Effector memory CD8-positive, alpha-beta T cell (primary cell): Measurements from ENCODE around the gene CREB3.
A peak's percentile ranks its signal among the peaks of the same experiment; 100 is the strongest.

Experiments used
- ATAC-seq: fragments of 150-1000 bp; cut with Tn5 transposase; replicated peaks from 2 replicates; pipeline ENCODE4 v1.10.0; 2021; ENCODE audit warnings: mild to moderate bottlenecking, moderate library complexity
- DNase-seq, 3 experiments: peaks; one replicate each; pipeline ENCODE4 v3.0.0; 2021
- H3K27ac Mint-ChIP-seq, 2 donors: one replicate each; pipeline ENCODE4 v1.8.0; 2022; ENCODE audit warnings: mild to moderate bottlenecking in 2 of 2, mixed read lengths in 2 of 2, moderate library complexity in 2 of 2
- H3K27me3 Mint-ChIP-seq, 2 donors: one replicate each; pipeline ENCODE4 v1.8.0; 2022; ENCODE audit warnings: mixed read lengths in 2 of 2
- H3K36me3 Mint-ChIP-seq: one replicate; pipeline ENCODE4 v1.8.0; 2022; ENCODE audit warnings: mild to moderate bottlenecking, moderate library complexity, mixed read lengths; ENCODE audit not compliant: insufficient read depth
- H3K4me1 Mint-ChIP-seq, 2 donors: one replicate each; pipeline ENCODE4 v1.8.0; 2022; ENCODE audit warnings: low read depth in 2 of 2, mixed read lengths in 2 of 2
- H3K4me3 Mint-ChIP-seq, 2 donors: one replicate each; pipeline ENCODE4 v1.8.0; 2022; ENCODE audit warnings: mild to moderate bottlenecking in 2 of 2, mixed read lengths in 2 of 2, moderate library complexity in 2 of 2
- H3K9me3 Mint-ChIP-seq, 2 donors: one replicate each; pipeline ENCODE4 v1.8.0; 2022; ENCODE audit warnings: mixed read lengths in 2 of 2
- total RNA-seq, 9 experiments: gene quantifications; one replicate each; lab custom pipeline; 2026; lab: John Stamatoyannopoulos, UW

Gene CREB3, protein sequence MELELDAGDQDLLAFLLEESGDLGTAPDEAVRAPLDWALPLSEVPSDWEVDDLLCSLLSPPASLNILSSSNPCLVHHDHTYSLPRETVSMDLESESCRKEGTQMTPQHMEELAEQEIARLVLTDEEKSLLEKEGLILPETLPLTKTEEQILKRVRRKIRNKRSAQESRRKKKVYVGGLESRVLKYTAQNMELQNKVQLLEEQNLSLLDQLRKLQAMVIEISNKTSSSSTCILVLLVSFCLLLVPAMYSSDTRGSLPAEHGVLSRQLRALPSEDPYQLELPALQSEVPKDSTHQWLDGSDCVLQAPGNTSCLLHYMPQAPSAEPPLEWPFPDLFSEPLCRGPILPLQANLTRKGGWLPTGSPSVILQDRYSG
- 20.1 to 49.0 (median 31.0) reads per million in 9 experiments for total RNA-seq

DNA sequence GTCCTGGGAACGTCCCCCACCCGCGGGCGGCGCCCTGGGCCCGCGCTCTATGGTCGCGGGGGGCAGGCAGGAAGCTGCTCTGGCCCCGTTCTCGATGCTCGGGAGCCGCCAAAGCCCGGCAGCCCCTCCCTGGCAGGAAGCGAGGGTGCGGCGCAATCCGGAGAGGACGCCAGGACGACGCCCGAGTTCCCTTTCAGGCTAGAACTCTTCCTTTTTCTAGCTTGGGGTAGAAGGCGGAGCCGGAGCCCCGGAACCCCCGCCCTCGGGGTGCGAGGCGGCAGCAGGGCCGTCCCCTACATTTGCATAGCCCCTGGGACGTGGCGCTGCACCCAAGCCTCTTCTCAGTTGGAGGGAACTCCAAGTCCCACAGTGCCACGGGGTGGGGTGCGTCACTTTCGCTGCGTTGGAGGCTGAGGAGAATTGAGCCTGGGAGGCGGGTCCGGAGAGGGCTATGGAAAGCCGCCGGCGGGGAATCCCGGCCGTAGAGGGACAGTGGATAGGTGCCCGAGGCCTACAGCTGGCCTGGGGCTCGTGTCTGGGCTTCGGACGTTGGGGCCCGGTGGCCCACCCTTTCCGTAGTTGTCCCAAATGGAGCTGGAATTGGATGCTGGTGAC is at the start of gene CREB3, which contains the start of gene TLN1:
Gene CREB3 (plus strand): TSS at position 482 of the 615 bp plus-strand sequence. CDS start 107 bp downstream, at position 589.
Gene TLN1 (minus strand): TSS at position 11 of the 615 bp plus-strand sequence. CDS start 6,501 bp downstream, outside the sequence.
- DNase-seq (peak; percentile 94 to 95 (median 95)), ATAC-seq (peak; percentile 88)
- Mint-ChIP-seq H3K4me1 (peaks cover 13 to 20% of the 10 kb centered on the region in 2 donors), H3K27me3 (no peaks in the 10 kb centered on the region), H3K4me3 (no peak within 1 kb of the TSS), H3K9me3 (no peaks in the 10 kb centered on the region), H3K36me3 (peaks cover 17% of the 10 kb centered on the region), H3K27ac (peak within 1 kb of the TSS in 1 of 2 donors; percentile 93)

DNA sequence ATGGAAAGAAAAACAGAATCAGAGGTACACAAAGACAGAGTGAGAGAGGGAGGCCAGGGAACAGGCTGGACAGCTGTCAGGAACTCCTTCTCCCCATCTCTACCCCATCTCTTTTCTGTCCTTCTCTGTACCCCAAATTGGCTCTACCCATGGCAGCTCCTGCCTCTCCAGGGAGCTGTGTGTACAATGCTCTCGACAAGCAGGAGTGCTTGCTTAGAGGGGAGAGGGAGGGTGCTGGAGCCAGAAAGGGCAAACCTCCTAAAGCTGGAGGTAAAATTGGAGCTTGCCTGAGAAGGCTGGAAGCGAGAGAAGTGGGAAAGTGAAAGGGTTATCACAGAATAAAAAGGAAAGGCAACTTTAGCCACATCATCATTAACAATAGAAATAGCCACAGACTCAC is 49.1 kb upstream of the CREB3 start:
- Mint-ChIP-seq H3K4me1 (peaks cover 3 to 6% of the 10 kb centered on the region in 2 donors), H3K9me3 (no peaks in the 10 kb centered on the region), H3K36me3 (peaks cover 8% of the 10 kb centered on the region), H3K27me3 (no peaks in the 10 kb centered on the region), H3K4me3 (no peak overlapping the region), H3K27ac (peak overlapping the region in 1 of 2 donors; percentile 66)
- DNase-seq (no peak), ATAC-seq (no peak)

DNA sequence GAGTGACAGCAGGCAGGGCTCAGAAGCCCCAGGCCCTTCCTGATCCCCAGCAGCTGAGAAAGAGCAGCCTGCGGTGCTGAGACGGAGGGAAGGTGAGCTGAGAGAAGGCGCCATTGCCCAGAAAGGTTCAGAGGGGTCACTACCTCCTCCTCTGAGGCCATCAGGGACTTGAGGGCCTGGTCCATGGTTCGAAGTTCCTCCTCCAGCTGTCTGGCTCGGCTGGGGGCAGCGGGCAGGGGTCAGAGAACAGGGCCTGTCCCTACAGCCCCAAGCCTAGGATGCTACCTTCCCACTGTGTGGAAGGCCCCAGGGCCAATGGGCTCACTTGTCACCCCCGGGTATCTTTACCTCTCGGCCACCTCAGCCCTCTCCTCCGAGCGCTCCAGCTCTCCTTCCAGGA is 47.5 kb upstream of the CREB3 start:
- ATAC-seq (no peak), DNase-seq (no peak)
- no peak overlapping the region for H3K27ac Mint-ChIP-seq
- H3K4me1 Mint-ChIP-seq = peaks cover 3 to 14% of the 10 kb centered on the region in 2 donors
- no peak overlapping the region for H3K4me3 Mint-ChIP-seq
- H3K36me3 Mint-ChIP-seq = peaks cover 8% of the 10 kb centered on the region
- no peaks in the 10 kb centered on the region for H3K27me3 Mint-ChIP-seq
- no peaks in the 10 kb centered on the region for H3K9me3 Mint-ChIP-seq

- DNase-seq (no peak), ATAC-seq (no peak)
- Mint-ChIP-seq H3K4me1 (peaks cover 3 to 12% of the 10 kb centered on the region in 2 donors), H3K27ac (no peak overlapping the region), H3K36me3 (peaks cover 8% of the 10 kb centered on the region), H3K9me3 (no peaks in the 10 kb centered on the region), H3K27me3 (no peaks in the 10 kb centered on the region), H3K4me3 (no peak overlapping the region)
These were observed 47.0 kb upstream of the CREB3 start for GRCh38 chr9:35685506-35685905.

DNA sequence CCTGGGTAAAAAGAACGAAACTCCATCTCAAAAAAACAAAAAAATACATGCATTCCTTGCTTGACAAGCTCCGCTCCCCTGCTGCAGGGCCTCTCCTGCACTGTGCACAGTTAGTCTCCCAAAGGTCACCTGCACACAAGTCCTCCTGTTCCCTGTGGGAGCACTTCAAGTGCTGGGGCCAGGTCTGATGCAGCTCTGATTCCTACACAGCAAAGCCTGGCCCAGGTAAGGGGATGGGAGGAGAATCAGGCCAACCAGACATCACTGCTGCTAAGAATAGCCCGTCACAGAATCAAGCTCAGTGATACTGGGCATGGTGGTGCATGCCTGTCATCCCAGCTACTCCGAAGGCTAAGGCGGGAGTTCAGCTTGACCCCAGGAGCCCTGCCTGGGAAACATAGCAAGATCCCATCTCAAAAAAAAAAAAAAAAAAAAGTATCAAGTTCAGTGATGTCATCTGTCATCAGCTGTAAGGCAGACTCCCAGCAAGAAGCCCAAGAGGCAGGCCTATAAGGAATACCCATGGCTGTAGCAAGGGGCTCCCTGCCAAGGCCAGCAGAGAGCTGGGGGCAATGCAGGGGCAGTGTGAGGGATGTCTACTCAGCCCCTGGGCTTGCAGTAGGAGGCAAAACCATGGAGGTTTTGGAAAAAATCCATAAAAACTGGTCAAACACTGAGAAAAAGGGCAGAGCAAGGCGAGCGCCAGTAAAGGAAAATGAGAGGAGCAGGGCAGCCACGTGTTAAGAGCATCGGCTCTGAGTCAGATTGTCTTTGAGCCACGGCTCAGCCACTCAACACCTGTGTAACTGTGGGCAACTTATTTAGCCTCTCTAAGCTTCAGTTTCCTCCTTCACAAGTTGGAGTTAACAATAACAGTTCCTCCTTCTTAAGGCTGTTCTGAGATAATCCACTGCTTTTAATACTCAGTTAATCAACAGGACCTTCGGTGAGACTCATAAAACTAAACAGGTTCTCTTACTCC is 46.0 kb upstream of the CREB3 start:
- Mint-ChIP-seq H3K27ac (peak overlapping the region in 1 of 2 donors; percentile 0), H3K36me3 (peaks cover 11% of the 10 kb centered on the region), H3K9me3 (no peaks in the 10 kb centered on the region), H3K4me1 (peaks cover 3 to 18% of the 10 kb centered on the region in 2 donors), H3K27me3 (no peaks in the 10 kb centered on the region), H3K4me3 (no peak overlapping the region)
- DNase-seq = no peak
- ATAC-seq = no peak

GRCh38 chr9:35687306-35687705 is 45.2 kb upstream of the CREB3 start:
- H3K9me3 Mint-ChIP-seq = no peaks in the 10 kb centered on the region
- H3K27me3 Mint-ChIP-seq = no peaks in the 10 kb centered on the region
- no peak overlapping the region for H3K4me3 Mint-ChIP-seq
- ATAC-seq (no peak), DNase-seq (no peak)
- H3K36me3 Mint-ChIP-seq = peaks cover 8% of the 10 kb centered on the region
- peaks cover 3 to 17% of the 10 kb centered on the region in 2 donors for H3K4me1 Mint-ChIP-seq
- H3K27ac Mint-ChIP-seq = no peak overlapping the region

GRCh38 chr9:35687972-35688557 is 44.4 kb upstream of the CREB3 start:
- Mint-ChIP-seq H3K9me3 (no peaks in the 10 kb centered on the region), H3K27ac (peak overlapping the region; percentile 60 to 83), H3K36me3 (peaks cover 8% of the 10 kb centered on the region), H3K4me1 (peaks cover 3 to 17% of the 10 kb centered on the region in 2 donors), H3K4me3 (no peak overlapping the region), H3K27me3 (no peaks in the 10 kb centered on the region)
- ATAC-seq (no peak), DNase-seq (no peak)

DNA sequence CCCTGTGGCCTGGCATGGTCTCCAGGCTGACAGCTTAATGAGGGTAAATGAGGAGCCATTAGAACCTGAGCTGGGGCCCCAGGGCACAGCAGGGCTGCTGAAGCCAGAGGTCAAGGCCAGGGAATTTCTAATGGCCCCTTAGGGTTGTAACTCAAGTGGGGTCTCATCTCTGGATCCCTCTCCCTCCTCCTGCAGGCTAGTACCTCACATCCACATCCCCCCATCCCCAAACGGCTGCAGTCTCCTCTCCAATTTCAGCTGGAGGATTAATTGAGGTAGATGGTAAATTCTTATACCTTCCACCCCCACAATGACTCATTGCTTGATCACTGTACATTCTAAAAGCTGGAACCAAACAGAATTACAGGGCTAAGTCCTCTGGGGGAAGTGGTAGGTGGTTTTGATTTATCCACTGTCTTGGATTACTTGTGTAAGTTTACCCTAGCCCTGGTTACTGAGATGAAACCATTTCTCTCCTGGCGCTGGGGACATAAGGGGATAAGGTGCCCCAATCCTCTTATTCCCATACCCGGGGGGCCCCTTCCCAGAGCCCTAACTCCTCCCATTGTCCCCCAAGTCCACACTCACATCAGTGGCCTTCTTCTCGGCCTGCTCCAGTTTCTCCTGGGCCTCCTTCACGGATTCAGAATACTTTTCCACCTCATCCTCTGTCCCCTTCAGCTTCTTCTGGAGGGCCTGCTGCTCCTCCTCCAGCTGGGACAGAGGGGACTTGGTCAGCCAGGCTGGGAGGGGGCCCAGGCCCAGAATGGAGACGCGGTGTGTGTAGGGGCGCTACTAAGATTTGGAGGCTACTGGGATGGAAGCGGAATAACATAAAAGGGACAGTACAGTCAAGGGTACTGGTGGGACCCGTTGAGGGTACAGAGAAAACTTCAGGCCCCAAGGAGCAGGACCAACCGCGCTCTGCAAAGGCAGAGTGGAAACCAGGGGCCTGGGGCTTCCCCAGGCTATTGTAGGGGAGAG is 43.6 kb upstream of the CREB3 start:
- Mint-ChIP-seq H3K27me3 (no peaks in the 10 kb centered on the region), H3K4me1 (peaks cover 3 to 16% of the 10 kb centered on the region in 2 donors), H3K4me3 (peak overlapping the region; percentile 40 to 61), H3K27ac (peak overlapping the region; percentile 60 to 83), H3K36me3 (peaks cover 9% of the 10 kb centered on the region), H3K9me3 (no peaks in the 10 kb centered on the region)
- ATAC-seq (no peak), DNase-seq (no peak)

DNA sequence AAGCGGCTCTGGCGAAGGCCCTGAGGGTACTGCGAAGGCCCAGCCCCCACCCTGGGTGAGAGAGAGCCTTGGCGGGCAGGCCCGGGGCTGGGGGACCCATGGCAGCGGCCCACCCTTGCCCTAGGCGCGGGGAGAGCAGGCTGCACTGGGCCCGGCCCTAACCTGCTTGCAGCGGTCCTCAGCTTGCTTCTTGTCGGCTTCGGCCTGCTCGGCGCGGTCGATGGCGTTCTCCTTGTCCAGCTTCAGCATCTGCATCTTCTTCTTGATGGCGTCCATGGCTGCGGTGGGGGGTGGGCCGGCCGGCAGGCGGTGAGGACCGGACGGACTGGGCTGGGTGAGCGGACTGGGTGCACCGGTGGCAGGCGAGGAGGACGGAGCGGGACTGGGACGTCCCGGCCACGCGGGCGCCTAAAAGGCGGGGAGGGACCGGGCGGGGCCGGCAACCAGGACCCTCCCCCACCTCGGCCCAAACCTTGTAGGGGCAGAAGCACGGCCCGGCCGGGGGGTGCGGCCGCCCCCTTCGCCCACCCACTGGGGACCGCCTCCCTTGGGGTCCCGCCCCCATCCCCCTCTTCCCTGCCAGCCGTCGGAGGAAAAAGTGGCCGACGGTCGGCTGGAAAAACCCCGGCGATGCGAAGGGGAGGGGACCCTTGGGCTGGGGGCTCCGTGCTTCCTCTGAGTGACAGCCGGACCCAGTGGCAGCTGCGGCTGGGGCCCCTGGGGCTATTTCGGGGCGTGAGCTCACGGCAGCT is 42.7 kb upstream of the CREB3 start, which contains the start of gene TPM2:
Gene TPM2 (minus strand): TSS at position 384 of the 752 bp plus-strand sequence. CDS start 108 bp downstream, at position 276.
- ATAC-seq (peak; percentile 15), DNase-seq (no peak)
- Mint-ChIP-seq H3K4me1 (peaks cover 3 to 16% of the 10 kb centered on the region in 2 donors), H3K36me3 (peaks cover 10% of the 10 kb centered on the region), H3K27ac (peak within 1 kb of the TSS; percentile 86), H3K27me3 (no peaks in the 10 kb centered on the region), H3K4me3 (peak within 1 kb of the TSS; percentile 88 to 90), H3K9me3 (no peaks in the 10 kb centered on the region)

DNA sequence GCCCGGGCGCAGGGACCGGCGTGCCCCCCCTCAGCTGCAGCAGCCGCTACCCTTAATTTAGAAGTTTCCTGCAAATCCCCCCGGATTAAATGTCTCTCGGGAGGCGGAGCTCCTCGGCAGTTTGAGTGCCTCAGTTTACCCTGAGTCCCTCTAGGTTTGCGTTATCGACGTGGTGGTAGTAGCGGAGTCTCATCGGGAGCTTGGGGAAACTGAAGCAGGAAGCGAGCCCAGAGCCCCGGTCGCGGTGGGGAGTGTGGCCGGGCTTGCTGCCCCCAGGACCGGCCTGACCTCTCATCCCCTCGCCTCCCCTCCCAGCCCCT is 42.2 kb upstream of the CREB3 start:
- Mint-ChIP-seq H3K4me3 (peak overlapping the region; percentile 88 to 90), H3K27ac (peak overlapping the region in 1 of 2 donors; percentile 86), H3K4me1 (peaks cover 3 to 16% of the 10 kb centered on the region in 2 donors), H3K36me3 (peaks cover 7% of the 10 kb centered on the region), H3K27me3 (no peaks in the 10 kb centered on the region), H3K9me3 (no peaks in the 10 kb centered on the region)
- peak; percentile 8 for ATAC-seq
- no peak for DNase-seq

DNA sequence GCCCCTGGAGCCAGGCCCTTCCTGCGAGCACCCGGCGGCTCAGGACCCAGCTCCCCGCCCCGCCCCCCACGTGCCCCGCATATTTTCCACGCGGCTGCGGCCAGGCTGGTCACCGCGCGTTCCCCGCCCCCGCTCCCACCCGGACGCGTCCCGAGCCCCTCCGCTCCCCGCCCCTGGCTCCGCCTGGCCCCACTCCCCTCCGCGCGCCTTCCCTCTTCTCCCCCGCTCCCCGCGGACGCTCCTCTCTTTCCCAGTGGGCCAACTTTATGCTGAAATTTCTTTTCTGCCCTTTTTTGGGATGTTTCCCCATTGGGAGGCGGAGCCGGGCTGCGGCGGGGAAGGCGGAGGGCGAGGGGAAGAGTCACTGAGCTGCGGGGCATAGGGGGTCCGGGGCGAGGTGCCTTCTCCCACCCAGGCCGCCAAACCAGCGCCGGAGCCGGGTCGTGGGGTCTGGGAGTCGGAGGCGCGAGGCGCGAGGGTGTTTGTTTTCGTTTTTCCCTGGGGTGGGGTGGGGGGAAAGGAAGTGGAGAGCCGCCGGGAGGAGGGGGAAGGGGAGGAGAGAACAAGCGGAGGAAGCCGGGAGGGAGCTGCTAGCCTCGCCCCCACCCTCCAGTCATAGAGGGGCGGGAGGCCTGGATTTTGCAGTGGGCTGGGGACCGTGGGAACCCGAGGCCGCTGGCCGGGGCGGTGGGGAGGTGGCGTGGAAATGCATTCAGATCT is 41.7 kb upstream of the CREB3 start:
- Mint-ChIP-seq H3K27me3 (no peaks in the 10 kb centered on the region), H3K9me3 (no peaks in the 10 kb centered on the region), H3K4me1 (peaks cover 3 to 16% of the 10 kb centered on the region in 2 donors), H3K27ac (peak overlapping the region; percentile 86), H3K36me3 (peaks cover 7% of the 10 kb centered on the region), H3K4me3 (peak overlapping the region; percentile 88 to 90)
- DNase-seq (peak in 1 of 3 experiments; percentile 14), ATAC-seq (peak; percentile 52)
